Progenitor cell of endocrine pancreas (in vitro differentiated cells): ENCODE measurements around the gene GLCE. TPM values are rescaled to one million over a fixed set of nuclear protein-coding genes. Genes with fewer than 3 reads are reported as not detected.

Source experiments
- DNase-seq: peaks from one replicate; pipeline ENCODE4 v3.0.0; 2021; ENCODE audit warnings: low spot score; ENCODE audit not compliant: unreplicated experiment
- H3K27ac Mint-ChIP-seq: 2 replicates; pipeline ENCODE4 v1.8.0; 2021; ENCODE audit warnings: mild to moderate bottlenecking, moderate library complexity, mixed read lengths
- H3K27me3 Mint-ChIP-seq: 2 replicates; pipeline ENCODE4 v1.8.0; 2021; ENCODE audit warnings: mixed read lengths
- H3K36me3 Mint-ChIP-seq: 2 replicates; pipeline ENCODE4 v1.8.0; 2022; ENCODE audit warnings: mixed read lengths; ENCODE audit not compliant: insufficient read depth
- H3K4me1 Mint-ChIP-seq: 2 replicates; pipeline ENCODE4 v1.8.0; 2021; ENCODE audit warnings: low read depth, mixed read lengths
- H3K4me3 Mint-ChIP-seq: 2 replicates; pipeline ENCODE4 v1.8.0; 2021; ENCODE audit warnings: low read depth, mild to moderate bottlenecking, moderate library complexity, mixed read lengths
- H3K9me3 Mint-ChIP-seq: 2 replicates; pipeline ENCODE4 v1.8.0; 2021; ENCODE audit warnings: low read depth, mixed read lengths
- CTCF ChIP-seq: fragments of 200-600 bp; sonication (generic); IDR thresholded peaks from one replicate; pipeline ENCODE4 v1.5.0; 2021; ENCODE audit warnings: antibody characterized with exemption, mild to moderate bottlenecking; ENCODE audit not compliant: unreplicated experiment
- total RNA-seq: library from RNA; stranded (reverse); gene quantifications from 2 replicates; pipeline ENCODE4 v1.2.1, GENCODE V29; 2021

Gene GLCE
- total RNA-seq, 1 donor from 2014 or later: 18.0 TPM

GRCh38 chr15:69175536-69175935 is 15.1 kb downstream of the GLCE start:
- DNase-seq: no peak
- peaks cover 5% of the 10 kb centered on the region for H3K4me1 Mint-ChIP-seq
- H3K4me3 Mint-ChIP-seq: no peak overlapping the region
- H3K27ac Mint-ChIP-seq: no peak overlapping the region
- no peak for TF ChIP-seq CTCF
- no peaks in the 10 kb centered on the region for H3K9me3 Mint-ChIP-seq
- no peaks in the 10 kb centered on the region for H3K36me3 Mint-ChIP-seq
- H3K27me3 Mint-ChIP-seq: no peaks in the 10 kb centered on the region

- H3K4me1 Mint-ChIP-seq: no peaks in the 10 kb centered on the region
- H3K36me3 Mint-ChIP-seq: no peaks in the 10 kb centered on the region
- no peaks in the 10 kb centered on the region for H3K9me3 Mint-ChIP-seq
- no peak for DNase-seq
- H3K27ac Mint-ChIP-seq: no peak overlapping the region
- no peak for TF ChIP-seq CTCF
- H3K4me3 Mint-ChIP-seq: no peak overlapping the region
- no peaks in the 10 kb centered on the region for H3K27me3 Mint-ChIP-seq
These were observed 21.0 kb downstream of the GLCE start for GRCh38 chr15:69181424-69181823.

- no peak for DNase-seq
- Mint-ChIP-seq H3K4me3 (no peak overlapping the region), H3K27me3 (no peaks in the 10 kb centered on the region), H3K4me1 (no peaks in the 10 kb centered on the region), H3K36me3 (peaks cover 2% of the 10 kb centered on the region), H3K9me3 (peaks cover 7% of the 10 kb centered on the region), H3K27ac (no peak overlapping the region)
- no peak for TF ChIP-seq CTCF
These were observed 24.8 kb downstream of the GLCE start for GRCh38 chr15:69185216-69185615.

- H3K27me3 Mint-ChIP-seq: no peaks in the 10 kb centered on the region
- H3K4me1 Mint-ChIP-seq: no peaks in the 10 kb centered on the region
- peaks cover 10% of the 10 kb centered on the region for H3K9me3 Mint-ChIP-seq
- no peak for TF ChIP-seq CTCF
- peaks cover 3% of the 10 kb centered on the region for H3K36me3 Mint-ChIP-seq
- DNase-seq: no peak
- H3K27ac Mint-ChIP-seq: no peak overlapping the region
- no peak overlapping the region for H3K4me3 Mint-ChIP-seq
These were observed 25.3 kb downstream of the GLCE start for GRCh38 chr15:69185706-69186105.

- Mint-ChIP-seq H3K4me1 (no peaks in the 10 kb centered on the region), H3K36me3 (peaks cover 5% of the 10 kb centered on the region), H3K4me3 (no peak overlapping the region), H3K27me3 (no peaks in the 10 kb centered on the region), H3K27ac (no peak overlapping the region), H3K9me3 (peaks cover 15% of the 10 kb centered on the region)
- DNase-seq: no peak
- TF ChIP-seq CTCF: no peak
These were observed 28.7 kb downstream of the GLCE start for GRCh38 chr15:69189157-69189556.
